Gastroesophageal sphincter (tissue), 4 donors: ENCODE data around the gene ZNF280D. TPM values are rescaled to one million over a fixed set of nuclear protein-coding genes. Genes with fewer than 3 reads are reported as not detected.
A peak's percentile ranks its signal among the peaks of the same experiment; 100 is the strongest.

Experiments used
- ATAC-seq: fragments of 150-250 bp; one replicate; pipeline ENCODE4 v1.9.1; 2016; ENCODE audit warnings: mild to moderate bottlenecking, moderate library complexity
- H3K27ac ChIP-seq, 4 donors: fragments of 200-600 bp; sonication (generic) in 3 of 4; 1 replicate in 3 of 4; 2 replicates in 1 of 4; pipeline ENCODE4 v1.5.1; 2016 to 2019
- H3K27me3 ChIP-seq: fragments of 200-600 bp; sonication (generic); one replicate; pipeline ENCODE4 v1.5.1; 2019
- H3K36me3 ChIP-seq, 2 donors: fragments of 200-600 bp; sonication (generic); one replicate each; pipeline ENCODE4 v1.5.1; 2019; ENCODE audit warnings: control low read depth in 1 of 2
- H3K4me1 ChIP-seq, 3 donors: fragments of 200-600 bp; sonication (generic); 1 replicate in 2 of 3; 2 replicates in 1 of 3; pipeline ENCODE4 v1.5.1; 2016 to 2019; ENCODE audit warnings: control low read depth in 2 of 3
- H3K4me3 ChIP-seq, 2 donors: fragments of 200-600 bp; sonication (generic); one replicate each; pipeline ENCODE4 v1.5.1; 2019; ENCODE audit warnings: mild to moderate bottlenecking in 1 of 2, moderate library complexity in 1 of 2
- H3K9me3 ChIP-seq, 3 donors: fragments of 200-600 bp; sonication (generic); one replicate each; pipeline ENCODE4 v1.5.1; 2017 to 2019; ENCODE audit warnings: control low read depth in 2 of 3
- EP300 ChIP-seq: sonication (generic); formaldehyde crosslinking; IDR thresholded peaks from one replicate; pipeline ENCODE4 v1.6.1; 2017; ENCODE audit warnings: antibody characterized with exemption, mild to moderate bottlenecking
- POLR2A ChIP-seq, 2 donors: fragments of 450-650 bp; IDR thresholded peaks; one replicate each; pipeline ENCODE4 v1.6.1; 2017; ENCODE audit warnings: antibody characterized with exemption in 2 of 2, mild to moderate bottlenecking in 2 of 2, moderate library complexity in 1 of 2
- POLR2AphosphoS5 ChIP-seq: sonication (generic); formaldehyde crosslinking; IDR thresholded peaks from one replicate; pipeline ENCODE4 v1.6.1; 2017; ENCODE audit warnings: antibody characterized with exemption
- WGBS, 2 donors: methylation state at CpG; one replicate each; pipeline ENCODE4 v1.1.5; 2018; ENCODE audit warnings: low coverage in 1 of 2; 5-methylcytosine and 5-hydroxymethylcytosine counted together
- total RNA-seq, 4 donors: library from RNA; depleted of rRNA; stranded (reverse); fragments of >200 nt; gene quantifications; one replicate each; pipeline ENCODE4 v1.1.0, GENCODE V29; 2016
- TF ChIP-seq, protein P1 (sequence below), 4 experiments: fragments of 200-600 bp in 2 of 4; fragments of 450-650 bp in 2 of 4; sonication (generic) in 1 of 4; IDR thresholded peaks; one replicate each; pipeline ENCODE4 v1.5.1; 2017 to 2019; ENCODE audit warnings: antibody characterized with exemption in 4 of 4, mild to moderate bottlenecking in 2 of 4, moderate library complexity in 2 of 4

Gene ZNF280D
- total RNA-seq, 4 donors from 2014 or later: 51.3 to 139 (median 69.1) TPM

GRCh38 chr15:56660943-56661342 lies 72.4 kb downstream of the ZNF280D start:
- H3K27ac ChIP-seq: no peak overlapping the region
- H3K4me3 ChIP-seq: no peak overlapping the region
- H3K4me1 ChIP-seq: no peaks in the 10 kb centered on the region
- no peak for ATAC-seq
- H3K27me3 ChIP-seq: no peaks in the 10 kb centered on the region
- H3K9me3 ChIP-seq: no peaks in the 10 kb centered on the region
- H3K36me3 ChIP-seq: peaks cover 0 to 60% of the 10 kb centered on the region in 2 donors
- TF ChIP-seq POLR2AphosphoS5 (no peak), POLR2A (IDR thresholded peaks at IDR 0.05) (no peak)

DNA sequence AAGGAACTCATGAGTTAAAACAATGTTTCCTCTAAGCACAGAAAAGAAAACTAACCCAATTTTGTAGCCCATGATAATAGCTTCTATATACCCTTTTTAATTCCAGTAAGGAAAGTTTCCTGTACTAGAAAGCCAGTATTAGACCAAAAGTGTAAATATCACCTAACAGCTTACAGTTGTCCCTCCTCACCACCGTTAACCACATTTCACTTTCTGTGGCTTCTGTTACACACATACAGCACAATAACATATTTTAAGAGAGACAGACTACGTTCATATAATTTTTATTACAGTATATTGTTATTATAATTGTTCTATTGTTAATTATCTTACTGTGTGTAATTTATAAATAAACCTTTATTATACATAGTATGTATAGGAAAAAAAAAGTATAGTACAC lies 74.1 kb downstream of the ZNF280D start:
- WGBS, 2 donors: 65 to 89% methylated on average over 2 of the region's 2 CpGs
- no peaks in the 10 kb centered on the region for H3K9me3 ChIP-seq
- no peak overlapping the region for H3K27ac ChIP-seq
- H3K36me3 ChIP-seq: peaks cover 0 to 43% of the 10 kb centered on the region in 2 donors
- H3K4me3 ChIP-seq: no peak overlapping the region
- H3K4me1 ChIP-seq: peaks cover 0 to 5% (median 0%) of the 10 kb centered on the region in 3 donors
- no peak for ATAC-seq
- no peaks in the 10 kb centered on the region for H3K27me3 ChIP-seq
- TF ChIP-seq POLR2AphosphoS5 (no peak), POLR2A (IDR thresholded peaks at IDR 0.05) (no peak), EP300 (no peak)
- TF ChIP-seq, protein P1, sequence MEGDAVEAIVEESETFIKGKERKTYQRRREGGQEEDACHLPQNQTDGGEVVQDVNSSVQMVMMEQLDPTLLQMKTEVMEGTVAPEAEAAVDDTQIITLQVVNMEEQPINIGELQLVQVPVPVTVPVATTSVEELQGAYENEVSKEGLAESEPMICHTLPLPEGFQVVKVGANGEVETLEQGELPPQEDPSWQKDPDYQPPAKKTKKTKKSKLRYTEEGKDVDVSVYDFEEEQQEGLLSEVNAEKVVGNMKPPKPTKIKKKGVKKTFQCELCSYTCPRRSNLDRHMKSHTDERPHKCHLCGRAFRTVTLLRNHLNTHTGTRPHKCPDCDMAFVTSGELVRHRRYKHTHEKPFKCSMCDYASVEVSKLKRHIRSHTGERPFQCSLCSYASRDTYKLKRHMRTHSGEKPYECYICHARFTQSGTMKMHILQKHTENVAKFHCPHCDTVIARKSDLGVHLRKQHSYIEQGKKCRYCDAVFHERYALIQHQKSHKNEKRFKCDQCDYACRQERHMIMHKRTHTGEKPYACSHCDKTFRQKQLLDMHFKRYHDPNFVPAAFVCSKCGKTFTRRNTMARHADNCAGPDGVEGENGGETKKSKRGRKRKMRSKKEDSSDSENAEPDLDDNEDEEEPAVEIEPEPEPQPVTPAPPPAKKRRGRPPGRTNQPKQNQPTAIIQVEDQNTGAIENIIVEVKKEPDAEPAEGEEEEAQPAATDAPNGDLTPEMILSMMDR (IDR thresholded peaks at IDR 0.05): no peak

- no peak for ATAC-seq
- peaks cover 0 to 16% (median 4%) of the 10 kb centered on the region in 3 donors for H3K4me1 ChIP-seq
- no peaks in the 10 kb centered on the region for H3K9me3 ChIP-seq
- 63 to 85% methylated on average over 3 of the region's 3 CpGs for WGBS, 2 donors
- peak overlapping the region in 2 of 4 donors; percentile 35 to 68 for H3K27ac ChIP-seq
- no peaks in the 10 kb centered on the region for H3K27me3 ChIP-seq
- peaks cover 0 to 9% of the 10 kb centered on the region in 2 donors for H3K36me3 ChIP-seq
- no peak overlapping the region for H3K4me3 ChIP-seq
- TF ChIP-seq POLR2A (IDR thresholded peaks at IDR 0.05): no peak
- TF ChIP-seq, protein P1 (IDR thresholded peaks at IDR 0.05): no peak
- TF ChIP-seq POLR2AphosphoS5: no peak
- TF ChIP-seq EP300: no peak
Observed at GRCh38 chr15:56654624-56655023, 78.7 kb downstream of the ZNF280D start.

- Histone ChIP-seq H3K27ac (peak overlapping the region in 2 of 4 donors; percentile 35 to 68), H3K4me1 (peaks cover 0 to 16% (median 4%) of the 10 kb centered on the region in 3 donors), H3K4me3 (no peak overlapping the region), H3K36me3 (peaks cover 0 to 9% of the 10 kb centered on the region in 2 donors), H3K27me3 (no peaks in the 10 kb centered on the region), H3K9me3 (no peaks in the 10 kb centered on the region)
- TF ChIP-seq POLR2A (IDR thresholded peaks at IDR 0.05) (no peak), POLR2AphosphoS5 (no peak), EP300 (no peak)
- TF ChIP-seq, protein P1 (IDR thresholded peaks at IDR 0.05): no peak
- ATAC-seq: no peak
- WGBS, 2 donors: 80 to 88% methylated on average over 1 of the region's 1 CpG
Observed at GRCh38 chr15:56654216-56654615, 79.1 kb downstream of the ZNF280D start.

- Histone ChIP-seq H3K9me3 (no peaks in the 10 kb centered on the region), H3K4me3 (no peak overlapping the region), H3K4me1 (peaks cover 0 to 16% (median 4%) of the 10 kb centered on the region in 3 donors), H3K27ac (peak overlapping the region in 3 of 4 donors; percentile 35 to 68 (median 39)), H3K36me3 (peaks cover 0 to 9% of the 10 kb centered on the region in 2 donors), H3K27me3 (no peaks in the 10 kb centered on the region)
- no peak for ATAC-seq
- 54 to 56% methylated on average over 3 of the region's 3 CpGs for WGBS, 2 donors
- TF ChIP-seq, protein P1 (IDR thresholded peaks at IDR 0.05): no peak
- TF ChIP-seq POLR2AphosphoS5: no peak
- TF ChIP-seq EP300: no peak
Observed at GRCh38 chr15:56653787-56654186, 79.5 kb downstream of the ZNF280D start.
